Chondrocyte (in vitro differentiated cells): ENCODE results near the gene WDR86. TPM values are rescaled to one million over a fixed set of nuclear protein-coding genes. Genes with fewer than 3 reads are reported as not detected.

Experiments used
- DNase-seq: peaks from one replicate; pipeline ENCODE4 v3.0.0; 2021; ENCODE audit warnings: mixed read lengths, low spot score
- H3K27ac Mint-ChIP-seq: one replicate; pipeline ENCODE4 v1.8.0; 2021; ENCODE audit warnings: mild to moderate bottlenecking, moderate library complexity, mixed read lengths; ENCODE audit not compliant: unreplicated experiment
- H3K27me3 Mint-ChIP-seq: 2 replicates; pipeline ENCODE4 v1.8.0; 2021; ENCODE audit warnings: low read depth, mixed read lengths
- H3K36me3 Mint-ChIP-seq: 2 replicates; pipeline ENCODE4 v1.8.0; 2021; ENCODE audit warnings: low read depth, mixed read lengths
- H3K4me1 Mint-ChIP-seq: 2 replicates; pipeline ENCODE4 v1.8.0; 2021; ENCODE audit warnings: low read depth, mild to moderate bottlenecking, mixed read lengths
- H3K4me3 Mint-ChIP-seq: one replicate; pipeline ENCODE4 v1.8.0; 2021; ENCODE audit warnings: mild to moderate bottlenecking, moderate library complexity, mixed read lengths; ENCODE audit not compliant: unreplicated experiment
- H3K9me3 Mint-ChIP-seq: 2 replicates; pipeline ENCODE4 v1.8.0; 2021; ENCODE audit warnings: low read depth, mixed read lengths
- total RNA-seq: library from RNA; stranded (reverse); gene quantifications from 3 replicates; pipeline ENCODE4 v1.2.1, GENCODE V29; 2021
- TF ChIP-seq, protein P1 (sequence below): fragments of 200-600 bp; sonication (generic); IDR thresholded peaks from 2 replicates; pipeline ENCODE4 v1.5.0; 2021; ENCODE audit warnings: antibody characterized with exemption, mild to moderate bottlenecking, moderate library complexity

Gene WDR86
- total RNA-seq, 1 donor from 2014 or later: not detected

GRCh38 chr7:151374726-151375125 is 35.1 kb downstream of the WDR86 start:
- DNase-seq: peak; percentile 60
- Mint-ChIP-seq H3K9me3 (no peaks in the 10 kb centered on the region), H3K36me3 (peaks cover 31% of the 10 kb centered on the region)

DNA sequence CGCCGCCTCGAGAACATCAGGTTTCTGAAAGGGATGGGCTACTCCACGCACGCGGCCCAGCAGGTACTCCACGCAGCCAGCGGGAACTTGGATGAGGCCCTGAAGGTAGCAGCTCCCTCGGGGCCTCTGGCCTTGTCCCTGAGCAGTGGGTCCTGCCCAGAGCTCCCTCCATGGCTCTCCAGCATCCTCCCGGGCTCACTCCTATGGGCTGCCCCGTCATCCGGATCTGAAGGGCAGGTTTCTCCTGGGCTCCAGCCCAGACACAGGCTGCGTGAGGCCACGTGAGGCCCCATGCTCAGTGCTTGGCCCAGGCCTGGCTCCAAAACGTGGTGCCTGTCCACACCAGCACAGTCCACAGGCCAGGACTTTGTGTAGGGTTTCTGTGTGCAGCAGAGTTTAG is 35.7 kb downstream of the WDR86 start:
- Mint-ChIP-seq H3K27ac (no peak overlapping the region), H3K9me3 (no peaks in the 10 kb centered on the region), H3K36me3 (peaks cover 34% of the 10 kb centered on the region), H3K27me3 (no peaks in the 10 kb centered on the region), H3K4me1 (peaks cover 5% of the 10 kb centered on the region), H3K4me3 (no peak overlapping the region)
- TF ChIP-seq, protein P1, sequence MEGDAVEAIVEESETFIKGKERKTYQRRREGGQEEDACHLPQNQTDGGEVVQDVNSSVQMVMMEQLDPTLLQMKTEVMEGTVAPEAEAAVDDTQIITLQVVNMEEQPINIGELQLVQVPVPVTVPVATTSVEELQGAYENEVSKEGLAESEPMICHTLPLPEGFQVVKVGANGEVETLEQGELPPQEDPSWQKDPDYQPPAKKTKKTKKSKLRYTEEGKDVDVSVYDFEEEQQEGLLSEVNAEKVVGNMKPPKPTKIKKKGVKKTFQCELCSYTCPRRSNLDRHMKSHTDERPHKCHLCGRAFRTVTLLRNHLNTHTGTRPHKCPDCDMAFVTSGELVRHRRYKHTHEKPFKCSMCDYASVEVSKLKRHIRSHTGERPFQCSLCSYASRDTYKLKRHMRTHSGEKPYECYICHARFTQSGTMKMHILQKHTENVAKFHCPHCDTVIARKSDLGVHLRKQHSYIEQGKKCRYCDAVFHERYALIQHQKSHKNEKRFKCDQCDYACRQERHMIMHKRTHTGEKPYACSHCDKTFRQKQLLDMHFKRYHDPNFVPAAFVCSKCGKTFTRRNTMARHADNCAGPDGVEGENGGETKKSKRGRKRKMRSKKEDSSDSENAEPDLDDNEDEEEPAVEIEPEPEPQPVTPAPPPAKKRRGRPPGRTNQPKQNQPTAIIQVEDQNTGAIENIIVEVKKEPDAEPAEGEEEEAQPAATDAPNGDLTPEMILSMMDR: no peak
- DNase-seq: peak; percentile 83

More at GRCh38 chr7:151374726-151375125, 35.1 kb downstream of the WDR86 start:
- H3K27me3 Mint-ChIP-seq: no peaks in the 10 kb centered on the region
- peaks cover 5% of the 10 kb centered on the region for H3K4me1 Mint-ChIP-seq
- no peak overlapping the region for H3K4me3 Mint-ChIP-seq
- no peak overlapping the region for H3K27ac Mint-ChIP-seq
- TF ChIP-seq, protein P1: no peak

- H3K36me3 Mint-ChIP-seq: peaks cover 37% of the 10 kb centered on the region
- no peak overlapping the region for H3K4me3 Mint-ChIP-seq
- no peaks in the 10 kb centered on the region for H3K9me3 Mint-ChIP-seq
Measured at GRCh38 chr7:151373599-151373998, 36.2 kb downstream of the WDR86 start.

DNA sequence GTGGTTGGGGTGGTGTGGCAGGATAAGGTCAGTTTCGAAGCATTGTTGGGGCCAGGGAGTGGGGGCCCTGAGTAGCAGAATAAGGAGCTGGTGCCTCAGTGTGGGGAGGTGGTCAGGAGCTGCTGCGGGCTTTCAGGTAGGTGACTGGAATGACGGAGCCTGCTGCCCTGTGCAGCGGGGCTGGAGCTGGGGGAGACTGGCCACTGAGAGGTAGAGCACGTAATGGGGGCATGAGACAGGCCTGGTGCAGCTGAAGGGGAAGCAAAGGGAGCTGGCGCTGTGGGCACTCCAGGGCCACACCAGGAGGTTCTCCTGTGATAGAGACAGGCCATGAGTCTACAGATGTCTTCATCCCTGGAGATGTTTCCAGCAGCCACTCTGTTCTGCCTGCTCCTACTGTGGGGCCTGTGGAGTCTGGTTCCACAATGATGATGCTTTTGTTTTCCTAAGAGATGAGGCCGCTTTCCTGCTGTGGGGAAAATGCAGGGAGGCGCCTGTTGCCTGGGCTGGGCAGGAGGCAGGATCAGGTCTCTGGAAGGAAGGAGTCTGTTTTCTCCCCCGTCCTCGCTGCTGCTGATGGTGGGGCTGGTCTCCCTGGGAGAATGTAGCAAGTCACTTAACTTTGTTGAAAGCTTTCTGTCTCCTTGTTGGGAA is 37.1 kb downstream of the WDR86 start:
- Mint-ChIP-seq H3K4me1 (peaks cover 10% of the 10 kb centered on the region), H3K27ac (no peak overlapping the region), H3K4me3 (no peak overlapping the region), H3K27me3 (no peaks in the 10 kb centered on the region), H3K9me3 (no peaks in the 10 kb centered on the region), H3K36me3 (peaks cover 33% of the 10 kb centered on the region)
- TF ChIP-seq, protein P1: no peak
- peak; percentile 63 for DNase-seq

More at GRCh38 chr7:151373599-151373998, 36.2 kb downstream of the WDR86 start:
- no peaks in the 10 kb centered on the region for H3K27me3 Mint-ChIP-seq
- H3K27ac Mint-ChIP-seq: no peak overlapping the region
- TF ChIP-seq, protein P1: no peak
- H3K4me1 Mint-ChIP-seq: peaks cover 5% of the 10 kb centered on the region
- peak; percentile 65 for DNase-seq

DNA sequence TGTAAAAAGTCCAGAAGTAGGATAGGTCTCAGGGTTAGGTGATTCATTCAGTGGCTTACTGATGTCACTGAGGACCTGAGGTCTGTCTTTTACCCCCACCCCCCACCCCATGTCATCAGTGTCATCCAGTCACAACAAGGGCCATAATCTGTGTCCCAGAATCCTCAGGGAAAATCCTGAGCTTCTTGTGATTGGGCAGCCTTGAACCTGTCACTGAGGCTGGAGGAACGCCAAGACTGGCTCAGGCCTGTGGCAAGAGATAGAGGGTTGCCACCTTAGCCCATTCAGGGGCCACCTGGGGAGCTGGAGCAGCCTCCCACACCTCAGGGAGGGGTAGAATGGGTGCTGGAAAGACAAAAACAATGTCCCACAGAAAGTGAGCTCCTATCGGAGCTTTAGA is 38.6 kb downstream of the WDR86 start:
- H3K4me1 Mint-ChIP-seq: peaks cover 23% of the 10 kb centered on the region
- H3K4me3 Mint-ChIP-seq: no peak overlapping the region
- DNase-seq: no peak
- H3K27ac Mint-ChIP-seq: no peak overlapping the region
- H3K27me3 Mint-ChIP-seq: no peaks in the 10 kb centered on the region
- peaks cover 25% of the 10 kb centered on the region for H3K36me3 Mint-ChIP-seq
- no peaks in the 10 kb centered on the region for H3K9me3 Mint-ChIP-seq
- TF ChIP-seq, protein P1: no peak
